Colon (tissue), 2 donors: ENCODE measurements around the gene SPDEF.

Source experiments
- FAIRE-seq: peaks from 2 replicates; lab custom pipeline; 2012; peaks lifted over from hg19 to GRCh38; lab: Jason Lieb, UNC
- donor health status: control.
- donor health status: control.

SPDEF gene

GRCh38 chr6:34544776-34545471, 11.2 kb downstream of the SPDEF start:
- no peak for FAIRE-seq

GRCh38 chr6:34544052-34544604, 12.0 kb downstream of the SPDEF start:
- no peak for FAIRE-seq

DNA sequence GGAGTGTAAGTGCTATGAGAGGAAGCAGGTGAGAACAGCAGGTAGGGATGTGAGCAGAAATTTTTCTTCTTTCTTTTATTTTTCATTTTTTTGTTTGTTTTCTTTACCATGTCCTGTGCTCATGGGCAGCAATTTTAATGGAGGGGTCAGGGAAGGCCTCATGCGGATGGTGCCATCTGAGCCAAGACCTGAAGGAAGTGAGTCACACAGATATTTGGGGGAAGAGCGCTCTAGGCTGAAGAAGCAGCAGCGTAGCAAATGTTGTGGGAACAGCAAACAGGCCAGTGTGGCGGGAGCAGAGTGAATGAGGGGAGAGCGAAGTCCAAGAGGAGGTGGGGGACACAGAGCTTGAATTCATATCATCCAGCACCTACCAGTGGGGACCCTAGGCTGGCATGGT, 12.7 kb downstream of the SPDEF start:
- no peak for FAIRE-seq

GRCh38 chr6:34540841-34541240, 15.3 kb downstream of the SPDEF start:
- FAIRE-seq = no peak

DNA sequence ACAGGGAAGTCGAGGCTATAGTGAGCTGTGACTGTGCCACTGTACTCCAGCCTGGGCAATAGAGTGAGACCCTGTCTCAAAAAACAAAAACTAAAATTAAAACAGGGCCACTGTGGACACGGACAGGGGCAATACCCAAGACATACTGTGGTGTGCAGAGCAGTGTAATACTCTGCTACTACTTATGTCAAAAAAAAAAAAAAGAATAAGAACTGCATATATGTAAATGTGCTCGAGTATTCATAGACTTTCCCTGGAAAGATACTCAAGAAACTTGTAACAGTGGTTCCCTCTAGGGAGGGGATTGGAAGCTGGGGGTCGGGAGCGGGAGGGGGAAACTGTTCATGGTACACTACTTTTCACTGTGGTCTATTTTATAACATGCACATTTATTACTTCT, 15.9 kb downstream of the SPDEF start:
- no peak for FAIRE-seq

DNA sequence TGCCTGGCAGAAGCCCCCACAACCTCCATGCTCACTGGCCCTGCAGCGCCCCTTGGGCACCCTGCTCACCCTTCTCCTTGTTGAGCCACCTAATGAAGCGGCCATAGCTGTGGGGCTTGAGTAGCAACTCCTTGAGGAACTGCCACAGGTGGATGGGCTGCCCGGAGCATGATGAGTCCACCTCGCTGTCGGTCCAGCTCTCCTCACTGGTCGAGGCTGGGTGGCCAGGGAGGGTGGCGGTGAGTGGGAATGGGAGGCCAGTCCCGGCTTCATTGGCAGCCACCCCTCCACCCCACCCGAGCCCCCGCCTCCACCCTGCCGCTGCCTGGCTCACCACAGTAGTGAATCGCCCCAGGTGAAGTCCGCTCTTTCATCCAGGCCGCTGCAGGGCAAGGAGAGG, 16.9 kb downstream of the SPDEF start:
- no peak for FAIRE-seq

DNA sequence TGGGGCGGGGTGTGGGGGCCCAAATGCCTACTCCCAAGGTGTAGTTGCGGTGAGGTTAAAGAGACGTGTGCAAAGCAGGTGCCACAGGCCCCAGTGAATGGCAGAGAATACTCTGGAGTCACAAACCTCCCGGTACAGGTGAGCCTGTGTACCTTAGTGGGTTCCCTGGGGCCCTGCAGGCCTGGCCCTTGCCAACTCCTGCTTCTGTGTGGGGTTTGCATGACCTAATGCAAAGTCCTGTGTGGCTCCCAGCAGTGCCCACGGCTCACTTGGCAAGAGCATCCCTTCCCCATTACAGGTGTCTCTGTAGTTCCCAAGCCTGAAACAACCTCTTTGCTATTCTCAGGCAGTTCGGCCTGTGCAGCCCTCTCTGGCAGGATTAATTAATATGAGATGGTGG, 17.5 kb downstream of the SPDEF start:
- FAIRE-seq = no peak

DNA sequence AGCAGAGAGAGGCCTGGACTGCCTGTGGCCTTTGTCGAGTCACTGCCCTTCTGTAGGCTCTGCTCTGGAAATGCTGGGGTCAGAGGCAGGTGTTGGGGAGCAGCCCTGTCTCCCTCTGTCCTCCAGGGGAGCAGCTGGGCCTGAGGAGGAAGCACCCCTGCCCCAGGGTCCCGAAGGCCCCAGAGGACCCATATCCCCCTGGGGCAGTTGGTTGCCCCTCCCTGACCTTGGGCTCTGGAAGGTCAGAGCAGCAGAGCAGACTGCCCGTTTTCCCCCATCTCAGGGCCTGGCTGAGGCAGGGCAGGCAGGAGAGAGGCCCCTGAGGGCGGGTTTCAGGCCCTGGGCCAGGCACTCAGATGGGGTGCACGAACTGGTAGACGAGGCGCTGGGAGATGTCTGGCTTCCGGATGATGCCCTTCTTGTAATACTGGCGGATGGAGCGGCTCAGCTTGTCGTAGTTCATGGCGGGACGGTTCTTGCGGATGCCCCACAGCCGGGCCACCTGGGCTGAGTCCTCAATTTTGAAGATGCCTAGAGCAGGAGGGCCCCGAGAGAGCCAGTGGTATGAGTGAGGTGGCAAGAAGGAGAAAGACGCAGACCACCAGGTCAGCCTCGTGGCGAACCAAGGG, 18.1 kb downstream of the SPDEF start:
- no peak for FAIRE-seq

DNA sequence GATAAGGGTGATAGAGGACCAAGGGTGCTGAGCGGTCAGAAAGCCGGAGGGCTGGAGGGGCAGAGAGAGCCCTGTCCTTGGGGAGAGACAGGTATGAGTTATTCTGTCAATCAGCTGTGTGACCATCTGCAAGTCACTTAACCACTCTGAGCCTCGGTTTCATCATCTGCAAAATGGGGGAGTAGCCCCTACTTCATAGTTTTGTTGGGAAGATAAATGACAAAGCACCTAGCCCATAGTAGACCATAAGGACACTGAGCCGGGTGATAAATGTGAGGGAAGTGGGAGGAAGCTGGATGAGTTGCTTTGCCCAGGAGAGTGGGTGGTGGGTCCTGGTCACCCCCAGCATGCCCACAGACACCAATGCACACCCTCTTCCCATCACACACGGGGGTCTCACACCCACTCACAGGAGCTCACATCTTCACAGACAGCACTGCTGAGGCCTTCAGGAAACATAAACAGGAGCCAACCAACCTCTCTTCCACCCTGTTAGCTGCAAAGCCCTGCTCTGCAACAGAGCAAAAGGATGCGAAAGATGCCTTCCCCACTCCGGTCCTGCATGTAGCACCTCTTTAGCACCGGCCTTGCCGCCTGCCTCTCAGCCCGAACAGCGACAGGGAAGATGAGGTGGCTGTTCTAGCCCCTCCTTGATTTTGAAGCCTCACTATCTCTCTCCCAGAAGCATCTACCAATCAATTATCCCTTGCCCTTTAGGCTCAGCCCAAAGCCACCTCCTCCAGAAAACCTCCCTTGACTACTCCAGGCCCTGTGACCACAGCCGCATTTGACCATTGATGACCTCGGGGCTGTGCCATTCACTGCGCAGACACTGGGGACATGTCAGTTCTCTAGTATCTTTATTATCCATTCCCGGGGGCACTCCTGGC, 18.9 kb downstream of the SPDEF start:
- FAIRE-seq = no peak

- no peak for FAIRE-seq
Observed at GRCh38 chr6:34536251-34536958, 19.7 kb downstream of the SPDEF start.

DNA sequence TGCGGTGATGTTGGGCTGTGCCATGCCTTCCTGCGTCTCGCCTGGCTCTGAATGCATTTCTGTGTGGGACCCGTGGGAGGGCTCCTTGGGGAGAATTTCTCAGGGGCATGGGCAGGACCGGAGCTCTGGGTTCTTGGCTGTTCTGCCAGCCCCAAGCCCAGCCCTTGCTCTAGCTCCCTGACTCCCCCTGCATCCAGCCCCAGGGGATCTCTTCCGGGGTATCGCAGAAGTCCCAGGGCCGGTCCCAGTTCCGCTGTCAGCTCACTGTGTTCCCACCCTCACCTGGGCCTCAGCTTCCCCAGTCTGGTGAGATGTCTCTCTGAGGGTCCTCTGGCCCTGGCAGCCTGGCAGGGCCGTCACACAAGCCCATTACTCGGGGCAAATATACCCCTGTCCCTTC, 20.5 kb downstream of the SPDEF start:
- FAIRE-seq = no peak

DNA sequence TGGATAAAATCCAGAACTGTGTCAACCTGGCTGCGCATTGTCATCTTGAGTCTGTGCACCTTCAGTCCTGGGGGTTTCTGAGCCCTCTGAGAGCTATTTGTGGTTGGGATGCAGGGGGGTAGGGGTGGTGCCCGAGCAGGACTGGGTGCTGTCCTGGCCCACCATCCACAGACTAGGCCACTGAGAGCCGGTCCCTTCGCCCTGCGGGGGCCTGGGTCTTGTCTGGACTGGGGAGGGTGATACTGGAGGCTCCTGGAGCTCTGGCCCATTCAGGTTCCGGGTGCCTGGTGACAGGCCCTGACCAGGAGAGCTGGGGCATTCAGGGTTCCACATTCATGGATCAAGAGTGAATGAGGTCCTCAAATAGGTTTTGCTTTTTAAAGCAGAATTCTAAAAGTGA, 20.9 kb downstream of the SPDEF start:
- FAIRE-seq = no peak

GRCh38 chr6:34534656-34535055, 21.5 kb downstream of the SPDEF start:
- no peak for FAIRE-seq

GRCh38 chr6:34534146-34534545, 22.0 kb downstream of the SPDEF start:
- FAIRE-seq = no peak

DNA sequence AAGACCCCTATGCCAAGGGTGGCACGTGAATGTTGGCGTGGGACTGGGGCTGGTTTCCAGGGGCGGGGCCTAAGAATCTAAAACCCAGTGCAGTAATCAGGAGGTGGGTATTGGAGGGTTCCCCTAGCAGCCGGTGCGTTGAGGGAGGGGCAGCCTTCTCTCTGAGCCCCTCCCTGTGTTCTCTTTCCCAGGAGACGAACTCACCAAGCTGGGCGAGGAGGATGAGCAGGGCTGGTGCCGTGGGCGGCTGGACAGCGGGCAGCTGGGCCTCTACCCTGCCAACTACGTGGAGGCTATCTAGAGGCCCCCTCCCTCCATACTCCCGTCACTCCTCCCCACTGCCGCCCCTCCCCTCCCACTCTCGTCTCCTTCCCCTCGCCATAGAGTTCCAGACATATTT, 23.9 kb downstream of the SPDEF start:
- FAIRE-seq = no peak

- FAIRE-seq = no peak
Observed at GRCh38 chr6:34531580-34532201, 24.4 kb downstream of the SPDEF start.

- no peak for FAIRE-seq
Observed at GRCh38 chr6:34530753-34531365, 25.3 kb downstream of the SPDEF start.

- no peak for FAIRE-seq
Observed at GRCh38 chr6:34529665-34530327, 26.3 kb downstream of the SPDEF start.

DNA sequence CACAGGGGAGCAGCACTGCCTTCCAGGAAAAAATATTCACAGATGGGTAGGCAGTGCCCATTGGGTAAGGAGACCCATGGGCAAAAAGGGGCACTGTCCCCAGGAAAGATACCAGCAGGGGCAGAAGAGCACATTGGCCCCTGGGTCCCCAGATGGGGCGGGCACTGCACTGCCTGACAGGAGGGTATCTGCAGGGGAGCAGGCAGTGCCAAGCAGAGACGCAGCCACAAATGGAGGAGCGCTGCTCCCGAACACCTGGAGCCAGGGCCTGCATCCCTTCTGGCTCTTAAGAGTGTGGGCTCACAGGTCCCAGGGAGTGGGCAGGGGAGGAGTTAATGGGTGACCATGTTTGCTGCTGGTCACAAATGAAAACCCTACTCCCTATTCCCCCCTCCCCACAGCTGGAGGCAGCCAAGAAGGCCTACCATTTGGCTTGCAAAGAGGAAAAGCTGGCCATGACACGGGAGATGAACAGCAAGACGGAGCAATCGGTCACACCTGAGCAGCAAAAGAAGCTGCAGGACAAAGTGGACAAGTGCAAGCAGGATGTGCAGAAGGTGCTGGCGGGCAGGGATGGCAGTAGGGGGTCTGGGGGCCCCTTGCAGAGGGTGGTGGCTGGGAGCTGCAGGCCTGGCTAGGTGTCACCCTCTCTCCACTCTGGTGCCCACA, 27.0 kb downstream of the SPDEF start:
- FAIRE-seq = no peak
